NCI-H1105 (cell line): ENCODE measurements around the gene PTP4A1.
A peak's percentile ranks its signal among the peaks of the same experiment; 100 is the strongest.
"Not testable (repeated sequence)": the region's sequence is repeated elsewhere in the genome, so short reads cannot be mapped to it uniquely, and the experiment has no call there.

Experiments used
- DNase-seq: peaks from one replicate; lab custom pipeline; 2025; lab: John Stamatoyannopoulos, UW

Gene PTP4A1

DNA sequence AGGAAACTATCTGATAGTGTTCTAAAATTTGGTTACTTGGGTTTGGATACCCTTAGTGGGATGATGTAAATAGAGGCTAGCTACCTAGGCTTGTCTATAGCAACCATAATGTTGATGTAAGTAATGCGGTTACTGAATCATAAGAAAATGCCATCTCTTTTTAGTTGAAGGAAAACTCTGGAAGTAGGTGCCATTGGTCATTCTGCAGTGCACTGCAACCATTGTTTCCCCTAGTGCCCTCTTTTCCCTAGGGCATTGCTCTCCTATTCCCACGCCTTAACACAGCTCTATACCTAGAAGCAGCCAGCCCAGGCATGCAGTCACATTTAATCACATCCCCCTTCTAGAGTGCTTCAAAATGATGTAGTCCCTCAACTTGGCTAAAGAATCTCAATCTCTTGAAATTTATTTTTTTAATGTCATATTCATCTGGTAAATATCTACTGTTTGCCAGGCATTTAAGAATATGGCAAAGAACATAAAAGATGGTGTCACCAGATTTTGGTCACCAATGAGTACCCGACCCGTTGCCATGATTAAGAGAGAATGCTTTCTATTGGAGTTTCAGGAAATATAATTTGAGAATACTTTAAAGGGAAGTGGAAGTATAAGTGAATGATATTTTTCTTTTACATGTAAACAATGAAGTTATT, 10.4 kb downstream of the PTP4A1 start:
- no peak for DNase-seq

DNA sequence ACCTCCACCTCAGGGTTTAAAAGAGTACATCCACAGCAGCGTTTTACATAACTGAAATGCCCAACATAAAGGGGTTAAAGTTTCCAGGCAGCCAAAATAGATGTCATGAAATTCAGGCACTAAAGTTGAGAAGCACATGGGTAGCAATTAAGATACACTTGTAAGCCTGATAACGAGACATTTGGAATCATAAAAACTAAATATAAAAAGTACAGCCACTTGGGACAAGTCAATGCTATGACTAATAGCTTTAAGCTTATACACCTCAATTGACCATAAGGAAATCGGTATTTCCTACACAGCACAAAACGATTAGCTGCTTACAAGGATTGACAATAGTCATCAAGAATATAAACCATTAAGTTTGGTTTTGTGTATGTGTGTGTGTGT, 11.8 kb downstream of the PTP4A1 start:
- DNase-seq: no peak

DNA sequence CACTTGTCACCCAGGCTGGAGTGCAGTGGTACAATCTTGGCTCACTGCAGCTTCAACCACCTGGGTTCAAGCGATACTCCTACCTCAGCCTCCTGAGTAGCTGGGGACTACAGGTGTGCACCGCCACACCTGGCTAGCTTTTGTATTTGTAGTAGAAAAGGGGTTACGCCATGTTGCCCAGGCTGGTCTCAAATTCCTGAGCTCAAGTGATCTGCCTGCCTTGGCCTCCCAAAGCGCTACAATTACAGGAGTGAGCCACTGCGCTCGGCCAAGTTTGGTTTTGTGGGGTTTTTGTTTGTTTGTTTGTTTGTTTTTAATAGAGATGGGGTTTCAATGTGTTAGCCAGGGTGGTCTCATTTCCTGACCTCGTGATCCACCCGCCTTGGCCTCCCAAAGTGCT, 12.3 kb downstream of the PTP4A1 start:
- DNase-seq: no peak

DNA sequence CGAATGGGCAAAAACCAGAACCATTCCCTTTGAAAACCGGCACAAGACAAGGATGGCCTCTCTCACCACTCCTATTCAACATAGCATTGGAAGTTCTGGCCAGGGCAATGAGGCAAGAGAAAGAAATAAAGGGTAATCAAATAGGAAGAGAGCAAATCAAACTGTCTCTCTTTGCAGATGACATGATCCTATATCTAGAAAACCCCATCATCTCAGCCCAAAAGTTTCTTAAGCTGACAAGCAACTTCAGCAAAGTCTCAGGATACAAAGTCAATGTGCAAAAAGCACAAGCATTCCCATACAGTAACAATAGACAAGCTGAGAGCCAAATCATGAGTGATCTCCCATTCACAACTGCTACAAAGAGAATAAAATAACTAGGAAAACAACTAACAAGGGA, 13.4 kb downstream of the PTP4A1 start:
- not testable (repeated sequence) for DNase-seq

DNA sequence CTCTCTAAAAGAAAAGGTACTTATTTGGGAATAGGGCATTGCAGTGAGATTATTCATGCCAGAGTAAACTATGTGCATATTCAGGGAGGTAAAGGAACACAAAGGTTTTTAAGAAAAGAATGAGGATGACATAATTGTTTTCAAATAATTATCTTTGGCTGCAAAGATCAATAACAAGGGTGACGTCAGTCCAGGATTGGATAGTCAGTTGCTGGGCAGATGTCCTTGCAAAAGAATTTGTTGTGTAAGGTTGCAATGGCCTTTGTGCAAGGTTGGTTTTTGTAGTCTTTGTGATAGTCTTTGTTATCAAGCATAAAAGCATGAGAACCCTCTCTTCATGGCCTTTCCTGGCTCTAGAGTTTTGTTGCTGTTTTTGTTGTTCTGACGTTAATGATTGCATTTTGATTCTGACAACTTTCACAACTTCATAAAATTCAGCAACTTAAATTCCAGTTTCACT, 17.7 kb downstream of the PTP4A1 start:
- no peak for DNase-seq

DNA sequence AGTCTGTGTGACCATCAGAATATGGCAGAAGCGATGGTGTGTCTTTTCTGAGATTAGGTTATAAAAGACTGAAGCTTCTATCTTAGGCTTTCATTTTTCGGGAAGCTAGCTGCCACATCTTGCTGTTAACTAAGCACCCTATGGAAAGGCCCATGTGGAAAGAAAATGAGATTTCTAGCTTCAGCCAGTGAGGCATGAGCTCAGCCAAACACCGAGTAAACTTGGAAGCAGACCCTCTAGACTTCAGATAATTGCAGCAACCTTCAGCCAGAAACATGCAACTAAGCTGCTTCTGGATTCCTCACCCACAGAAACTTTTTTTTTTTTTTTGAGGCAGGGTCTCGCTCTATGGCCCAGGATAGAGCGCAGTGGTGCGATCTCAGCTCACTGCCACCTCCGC, 20.6 kb downstream of the PTP4A1 start:
- no peak for DNase-seq

DNA sequence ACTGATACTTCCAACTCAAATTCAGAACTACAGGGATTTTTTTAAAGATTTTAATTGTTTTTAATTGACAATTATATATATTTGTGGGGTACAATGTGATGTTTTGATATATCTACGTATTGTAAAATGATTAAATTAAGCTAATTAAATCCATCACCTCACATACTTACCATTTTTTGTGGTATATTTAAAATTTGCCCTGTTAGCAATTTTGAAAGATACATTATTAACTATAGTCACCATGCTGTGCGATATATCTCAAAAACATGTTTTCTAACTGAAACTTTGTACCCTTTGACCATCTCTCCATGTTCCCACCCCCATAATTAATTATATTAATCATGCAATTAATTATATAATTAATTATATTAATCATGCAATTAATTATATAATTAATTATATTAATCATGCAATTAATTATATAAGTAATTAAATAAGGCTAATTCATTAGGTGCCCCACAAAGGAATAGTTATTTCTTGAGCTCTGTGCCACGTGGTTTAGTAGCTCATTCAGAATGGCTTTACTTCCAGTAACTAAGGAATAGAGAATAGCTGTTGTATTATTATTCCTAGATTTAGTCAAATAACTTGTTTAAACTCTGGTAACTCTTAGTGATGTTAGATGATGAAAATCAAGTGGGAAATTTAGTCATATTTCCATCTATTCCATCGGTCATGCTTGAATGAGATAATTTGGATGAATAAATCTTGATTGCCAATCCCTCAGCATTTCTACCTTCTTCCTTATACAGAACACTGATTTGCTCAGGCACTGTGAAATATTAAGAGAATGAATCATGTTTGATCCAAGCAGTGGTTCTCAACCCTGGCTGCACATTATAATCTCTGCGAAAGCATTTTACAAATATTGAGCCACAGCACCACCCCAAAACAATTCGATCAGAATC, 25.1 kb downstream of the PTP4A1 start:
- DNase-seq: no peak

DNA sequence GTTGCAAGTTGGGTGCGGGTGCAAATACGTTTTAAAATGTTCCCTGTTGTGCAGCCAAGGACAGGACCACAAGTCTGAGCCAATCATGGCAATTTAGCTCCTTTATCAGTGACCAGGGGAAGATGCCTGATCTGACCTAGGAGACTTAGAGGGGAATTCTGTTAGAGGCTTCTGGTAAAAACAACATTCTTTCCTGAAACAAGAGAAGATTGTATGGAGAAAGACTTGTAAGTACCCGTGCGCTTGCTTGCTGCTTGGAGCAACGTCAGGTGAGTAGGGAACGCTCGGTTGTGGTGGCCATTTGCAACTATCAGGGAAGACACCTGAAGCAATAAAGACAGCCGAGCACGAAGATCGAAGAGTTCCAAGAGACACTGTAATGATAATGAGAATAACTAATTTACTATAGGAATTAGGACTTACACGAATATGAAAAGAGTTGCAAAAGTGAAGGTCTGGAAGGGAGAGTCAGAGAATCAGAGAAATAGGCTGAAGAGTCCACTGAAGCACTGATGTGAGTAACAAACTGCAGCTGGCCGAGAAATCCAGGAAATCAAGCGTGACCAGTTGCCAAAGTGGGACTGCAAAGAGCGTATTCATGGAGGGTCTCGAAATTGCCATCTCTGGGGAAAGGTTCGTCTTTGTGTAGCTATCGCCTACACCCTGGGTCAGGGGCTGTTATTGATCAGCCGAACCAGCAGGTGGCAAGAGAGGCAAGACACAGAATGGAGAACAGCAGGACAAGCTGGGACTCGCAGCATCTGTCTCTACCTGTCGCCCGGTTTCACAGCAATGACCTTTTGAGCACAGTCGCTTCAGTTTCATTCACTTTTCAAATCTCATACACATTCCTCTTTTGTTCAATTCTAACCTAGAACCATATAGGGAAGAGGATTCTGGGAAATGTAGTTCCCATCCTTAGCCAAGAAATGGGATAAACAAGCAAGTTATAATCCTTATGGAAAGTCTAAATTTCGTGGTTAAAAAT, 26.1 kb downstream of the PTP4A1 start:
- peak; percentile 83 for DNase-seq

DNA sequence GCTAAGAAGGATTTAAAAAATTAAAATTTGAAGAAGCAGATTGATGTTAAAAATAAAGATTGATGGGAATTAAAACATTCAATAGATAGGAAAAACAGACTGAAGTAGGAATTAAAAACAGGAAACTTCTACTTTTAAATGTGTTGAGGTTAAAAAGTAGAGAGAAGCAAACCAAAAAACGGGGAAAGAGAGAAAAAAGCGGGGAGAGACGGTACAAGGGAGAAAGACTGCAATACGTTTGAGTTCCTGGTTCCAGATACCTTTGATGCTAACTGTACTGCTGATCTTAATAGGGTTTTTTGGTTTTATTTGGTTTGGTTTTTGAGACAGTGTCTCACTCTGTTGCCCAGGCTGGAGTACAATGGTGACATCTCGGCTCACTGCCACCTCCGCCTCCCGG, 27.0 kb downstream of the PTP4A1 start:
- DNase-seq: no peak

DNA sequence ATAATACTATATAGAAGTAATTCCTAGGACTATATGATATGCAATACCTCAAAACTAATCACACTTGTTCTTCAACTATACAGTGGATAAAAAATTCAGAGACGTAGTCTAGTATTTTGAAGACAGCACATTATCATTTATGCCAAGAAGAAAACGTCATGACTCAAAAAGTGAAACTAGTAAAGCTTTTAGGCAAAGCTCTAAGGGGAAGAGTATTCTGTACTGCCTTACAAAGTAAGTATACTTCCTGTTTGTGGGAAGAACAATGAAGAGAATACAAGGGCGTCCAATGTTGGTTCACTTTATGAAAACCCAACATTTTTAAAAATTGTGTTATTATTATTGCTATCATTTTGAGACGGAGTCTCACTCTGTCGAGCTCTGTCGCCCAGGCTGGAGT, 27.9 kb downstream of the PTP4A1 start:
- no peak for DNase-seq

DNA sequence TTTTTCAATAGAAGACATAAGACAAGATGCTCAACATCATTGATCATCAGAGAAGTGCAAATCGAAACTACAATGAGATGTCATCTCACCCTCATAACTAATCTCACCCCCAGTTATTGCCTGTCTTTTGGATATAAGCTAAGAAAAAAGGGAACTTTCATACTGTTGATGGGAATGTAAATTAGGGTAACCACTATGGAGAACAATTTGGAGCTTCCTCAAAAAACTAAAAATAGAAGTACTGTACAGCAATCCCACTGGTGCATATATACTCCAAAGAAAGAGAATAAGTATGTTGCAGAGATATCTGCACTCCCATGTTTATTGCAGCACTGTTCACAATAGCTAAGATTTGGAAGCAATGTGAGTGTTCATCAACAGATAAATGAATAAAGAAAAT, 37.0 kb downstream of the PTP4A1 start:
- no peak for DNase-seq

DNA sequence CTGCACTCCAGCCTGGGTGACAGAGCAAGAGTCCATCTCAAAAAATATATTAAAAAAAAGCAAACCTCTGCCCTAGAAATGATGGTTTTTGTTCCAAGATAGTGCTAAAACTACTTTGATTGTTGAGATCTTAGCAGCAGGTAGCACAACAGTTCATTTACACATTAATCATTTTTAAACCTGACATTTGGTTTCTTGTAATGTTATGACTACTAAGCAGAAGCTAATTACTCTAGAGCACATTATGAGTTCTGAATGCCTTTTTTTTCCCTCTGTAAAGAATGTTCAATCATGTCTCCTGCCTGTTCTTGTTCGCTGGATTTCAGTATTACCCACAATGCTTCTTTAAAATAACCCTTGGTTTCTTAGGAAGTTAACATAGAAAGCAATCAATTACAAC, 38.7 kb downstream of the PTP4A1 start:
- no peak for DNase-seq

DNA sequence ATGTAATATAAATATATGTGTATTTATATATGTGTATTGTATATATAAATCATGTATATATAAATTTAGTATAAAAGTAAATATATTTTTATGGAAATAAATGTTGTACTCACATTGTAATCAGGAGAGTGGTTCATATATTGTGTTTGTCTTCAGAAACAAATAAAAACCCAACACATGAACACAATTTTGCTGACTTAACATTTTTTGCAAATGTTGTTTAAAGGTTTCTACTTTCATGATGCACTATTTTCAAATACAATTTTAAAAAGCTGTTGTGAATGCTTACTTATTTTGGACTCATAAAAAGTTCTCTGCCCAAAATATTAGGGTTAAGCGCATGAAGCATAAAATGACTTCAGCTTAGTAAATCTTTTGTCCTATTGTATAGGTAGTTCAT, 39.3 kb downstream of the PTP4A1 start:
- no peak for DNase-seq

DNA sequence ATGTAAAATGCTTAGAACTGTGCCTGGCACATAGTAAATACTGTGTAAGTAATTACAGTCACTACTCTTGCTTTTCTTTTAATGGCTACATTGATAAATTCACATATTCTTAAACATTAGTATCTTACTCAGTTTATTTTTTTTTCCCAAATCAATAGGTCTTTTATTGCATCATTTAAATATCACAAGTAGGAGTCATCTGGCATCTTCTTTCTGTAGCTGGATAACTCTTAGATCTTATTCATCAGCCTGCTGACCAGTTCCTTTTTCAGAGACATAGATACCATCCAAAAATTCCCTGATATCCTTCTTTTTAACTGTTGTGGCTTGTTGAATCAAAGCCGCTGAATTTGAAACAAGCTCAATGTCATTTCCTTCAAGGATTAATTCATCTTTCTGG, 43.3 kb downstream of the PTP4A1 start:
- DNase-seq: no peak
